Renal pelvis (tissue), 4 donors: ENCODE data around the gene UBE2S. TPM values are rescaled to one million over a fixed set of nuclear protein-coding genes. Genes with fewer than 3 reads are reported as not detected.

ENCODE experiments used
- DNase-seq: peaks from one replicate; pipeline ENCODE4 v3.0.0-alpha.2; 2013
- polyA plus RNA-seq, 3 donors: library from polyadenylated mRNA; unstranded; fragments of 120-200 nt; gene quantifications; one replicate each; pipeline ENCODE4 v1.2.1, GENCODE V29; 2013; ENCODE audit not compliant: insufficient read length in 3 of 3

The UBE2S gene
- polyA plus RNA-seq, 3 donors = 45.2 to 74.8 (median 57.4) TPM

- peak; percentile 95 for DNase-seq
These were observed 22.5 kb downstream of the UBE2S start for GRCh38 chr19:55384920-55385723.

- DNase-seq = no peak
These were observed 23.3 kb downstream of the UBE2S start, which contains the start of gene TMEM238 for GRCh38 chr19:55384131-55384919. Gene TMEM238, minus strand, starts transcription at chr19:55384292. Its CDS starts 33 bp downstream, at chr19:55384259.

GRCh38 chr19:55383279-55384130, 24.1 kb downstream of the UBE2S start:
- DNase-seq = no peak

GRCh38 chr19:55382522-55383054, 25.0 kb downstream of the UBE2S start:
- DNase-seq = no peak

DNA sequence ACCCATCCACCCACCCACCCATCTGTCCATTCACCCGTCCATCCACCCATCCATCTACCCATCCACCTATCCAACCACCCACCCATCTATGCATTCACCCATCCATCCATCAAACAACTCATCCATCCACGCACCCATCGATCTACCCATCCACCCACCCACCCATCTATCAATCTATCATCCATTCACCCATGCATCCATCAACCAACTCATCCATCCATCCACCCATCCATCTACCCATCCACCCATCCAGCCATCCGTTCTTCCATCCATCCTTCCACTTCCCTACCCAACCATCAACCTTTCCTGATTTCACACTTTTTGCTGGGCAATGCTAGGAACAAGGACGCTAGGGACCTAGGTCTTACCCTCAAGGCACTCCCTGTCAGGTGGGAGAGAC, 25.6 kb downstream of the UBE2S start:
- no peak for DNase-seq

GRCh38 chr19:55379174-55379573, 28.4 kb downstream of the UBE2S start:
- DNase-seq = no peak

- DNase-seq = no peak
These were observed 30.0 kb downstream of the UBE2S start for GRCh38 chr19:55377356-55378131.

DNA sequence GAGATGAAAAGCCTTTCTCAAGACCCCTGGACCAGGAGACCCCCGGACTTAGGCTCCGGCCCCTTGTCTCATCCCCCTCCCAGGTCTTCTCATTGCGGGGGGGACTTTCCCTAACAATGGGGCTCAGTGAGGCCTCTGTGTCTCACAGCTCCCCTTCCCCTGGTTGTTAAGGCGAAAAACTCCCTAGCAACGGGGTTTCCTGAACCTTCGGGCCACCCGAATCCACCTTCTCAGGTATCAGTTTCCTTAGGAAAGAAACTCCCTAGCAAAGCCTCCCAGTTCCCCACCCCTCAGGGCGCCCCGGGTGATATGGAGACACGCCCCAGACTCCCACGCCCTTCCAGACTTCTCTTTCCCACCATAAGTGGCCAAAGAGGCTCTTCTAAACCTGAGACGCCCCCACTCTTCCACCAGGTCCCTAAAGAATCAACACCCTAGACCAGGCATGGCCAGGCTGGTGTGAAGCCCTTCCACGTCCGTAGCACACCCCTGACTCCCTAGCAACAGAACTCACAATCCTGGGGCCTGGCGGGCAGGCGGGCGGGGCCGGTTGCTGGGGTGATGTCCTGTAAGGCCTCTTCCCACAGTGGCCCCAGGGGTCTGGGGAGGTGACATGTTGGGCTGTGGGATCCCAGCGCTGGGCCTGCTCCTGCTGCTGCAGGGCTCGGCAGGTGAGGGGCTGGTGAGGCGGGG, 31.2 kb downstream of the UBE2S start, which contains the start of gene TMEM190:
Gene TMEM190, plus strand, starts transcription at position 586 of the 693 bp plus-strand sequence. Its CDS starts 28 bp downstream, at position 614.
- no peak for DNase-seq

- DNase-seq = no peak
These were observed 33.4 kb downstream of the UBE2S start for GRCh38 chr19:55373993-55374757.

GRCh38 chr19:55373306-55373992, 34.1 kb downstream of the UBE2S start:
- no peak for DNase-seq

DNA sequence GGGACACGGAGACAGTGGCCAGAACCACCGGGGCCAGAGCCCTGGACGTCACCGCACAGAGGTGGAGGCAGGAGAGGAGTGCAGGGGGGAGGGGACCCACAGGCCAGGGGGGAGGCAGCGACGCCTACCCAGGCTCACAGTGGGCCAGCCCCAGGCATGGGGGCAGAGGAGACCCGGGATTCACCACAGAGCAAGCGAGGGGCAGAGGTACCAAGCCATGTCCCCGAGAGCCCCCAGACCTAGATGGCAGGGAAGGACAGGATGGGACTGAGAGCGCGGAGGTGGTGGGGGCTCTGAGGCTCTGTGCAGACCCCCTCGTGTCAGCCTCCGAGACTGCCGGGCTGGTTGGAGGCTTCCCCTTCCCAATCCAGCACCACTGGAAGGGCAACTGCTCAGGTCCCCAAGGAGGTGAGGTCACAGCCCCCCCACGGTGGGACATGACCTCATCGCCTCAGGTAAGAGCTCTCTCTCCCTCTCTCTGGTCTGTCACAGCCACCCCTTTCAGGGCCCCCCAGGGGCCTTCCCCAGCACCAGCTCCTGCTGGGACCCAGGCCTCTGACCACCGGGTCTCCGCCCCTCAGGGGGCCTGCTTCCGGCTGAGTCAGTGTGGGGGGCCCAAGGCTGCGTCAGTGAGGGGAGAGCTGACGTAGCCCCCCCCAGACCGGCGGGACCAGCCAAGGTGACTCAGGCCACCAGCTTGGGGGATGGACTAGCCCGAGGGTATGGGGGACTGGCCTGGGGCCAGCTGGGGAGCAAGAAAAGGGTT, 35.1 kb downstream of the UBE2S start:
- no peak for DNase-seq

GRCh38 chr19:55370305-55370988, 37.1 kb downstream of the UBE2S start, which contains the start of gene IL11:
Gene IL11, minus strand, starts transcription at chr19:55370463. Its CDS starts 153 bp downstream, at chr19:55370310.
- DNase-seq = no peak

DNA sequence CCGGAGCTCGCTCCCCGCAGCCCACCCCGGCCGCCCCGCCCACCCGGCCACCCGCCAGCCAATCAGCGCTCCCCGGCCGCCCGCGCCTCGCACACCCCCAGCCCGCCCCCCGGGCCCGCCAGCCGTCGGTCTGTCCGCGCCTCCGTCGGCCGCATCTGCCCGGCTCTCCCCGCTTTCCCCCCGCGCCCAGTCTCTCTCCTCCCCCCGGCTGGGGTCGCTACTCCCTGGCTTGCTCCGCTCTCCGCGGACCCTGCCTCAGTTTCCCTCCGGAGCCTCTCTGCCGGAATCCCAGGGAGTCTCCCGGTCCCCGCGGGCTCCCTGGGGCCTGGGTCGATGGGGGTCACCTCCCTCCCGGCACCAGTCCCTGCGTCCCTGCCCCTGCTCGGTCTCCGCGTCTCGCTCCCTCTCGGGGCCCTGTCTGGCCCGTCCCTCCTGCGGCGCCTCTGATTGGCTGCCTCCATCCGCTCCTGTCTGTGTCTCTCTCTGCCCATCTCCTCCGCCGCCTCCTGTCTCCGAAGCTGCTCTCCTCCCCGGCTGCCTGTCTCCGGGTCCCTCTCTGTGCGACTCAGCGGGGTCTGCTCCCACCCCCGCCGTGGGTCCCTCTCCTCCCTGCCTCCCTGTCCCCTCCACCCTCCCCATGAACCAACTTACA, 37.8 kb downstream of the UBE2S start:
- no peak for DNase-seq

DNA sequence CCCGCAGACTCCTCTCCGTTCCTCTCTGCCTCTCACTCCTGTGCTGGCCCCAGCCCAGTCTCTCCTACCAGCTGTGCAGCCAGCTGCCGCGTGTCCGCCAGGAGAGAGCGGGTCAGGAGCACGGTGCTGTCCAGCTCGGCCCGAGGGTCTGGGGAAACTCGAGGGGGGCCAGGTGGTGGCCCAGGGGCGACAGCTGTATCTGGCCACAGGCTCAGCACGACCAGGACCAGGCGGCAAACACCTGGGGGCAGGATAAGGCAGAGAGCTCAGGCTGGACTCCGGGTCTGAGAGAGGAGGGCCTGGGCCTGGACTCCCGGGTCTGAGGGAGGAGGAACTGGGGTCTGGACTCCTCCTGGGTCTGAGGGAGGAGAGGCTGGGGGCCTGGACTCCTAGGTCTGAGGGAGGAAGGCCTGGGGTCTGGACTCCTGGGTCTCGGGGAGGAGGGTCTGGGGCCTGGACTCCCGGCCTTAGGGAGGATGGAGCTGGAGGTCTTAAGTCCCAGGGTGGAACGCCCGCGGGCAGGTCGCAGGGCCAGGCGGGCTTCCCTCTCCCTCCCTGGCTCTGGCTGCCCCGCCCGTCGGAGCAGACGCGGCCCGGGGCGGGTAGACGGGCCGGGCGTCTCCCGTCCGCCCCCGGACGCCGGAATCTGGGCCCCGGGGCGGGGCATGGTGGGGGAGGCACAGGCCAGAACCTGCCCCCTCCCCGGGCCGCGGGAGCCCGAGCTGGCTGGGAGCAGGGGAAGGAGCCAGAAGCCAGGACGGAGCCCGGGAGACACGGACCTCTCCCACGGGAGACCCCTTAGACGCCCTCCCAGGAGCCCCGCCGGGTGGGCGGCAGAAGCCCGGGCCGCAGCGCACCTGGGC, 38.7 kb downstream of the UBE2S start:
- no peak for DNase-seq

- no peak for DNase-seq
These were observed 39.5 kb downstream of the UBE2S start for GRCh38 chr19:55368106-55368505.

- no peak for DNase-seq
These were observed 40.8 kb downstream of the UBE2S start for GRCh38 chr19:55366790-55367189.
